ENCODE measurements around the gene CPPED1. TPM values are rescaled to one million over a fixed set of nuclear protein-coding genes. Genes with fewer than 3 reads are reported as not detected.
A peak's percentile ranks its signal among the peaks of the same experiment; 100 is the strongest.
"Not testable (repeated sequence)": the region's sequence is repeated elsewhere in the genome, so short reads cannot be mapped to it uniquely, and the experiment has no call there.

Gene CPPED1, protein sequence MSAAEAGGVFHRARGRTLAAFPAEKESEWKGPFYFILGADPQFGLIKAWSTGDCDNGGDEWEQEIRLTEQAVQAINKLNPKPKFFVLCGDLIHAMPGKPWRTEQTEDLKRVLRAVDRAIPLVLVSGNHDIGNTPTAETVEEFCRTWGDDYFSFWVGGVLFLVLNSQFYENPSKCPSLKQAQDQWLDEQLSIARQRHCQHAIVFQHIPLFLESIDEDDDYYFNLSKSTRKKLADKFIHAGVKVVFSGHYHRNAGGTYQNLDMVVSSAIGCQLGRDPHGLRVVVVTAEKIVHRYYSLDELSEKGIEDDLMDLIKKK
- total RNA-seq, result 22.7 TPM
- long read RNA-seq, full-length matches to known transcripts, result 79 of 101 reads
- long read RNA-seq, partial matches to known transcripts, result 6 of 101 reads
- long read RNA-seq, other reads (novel, unspliced or antisense), result 16 of 101 reads

DNA sequence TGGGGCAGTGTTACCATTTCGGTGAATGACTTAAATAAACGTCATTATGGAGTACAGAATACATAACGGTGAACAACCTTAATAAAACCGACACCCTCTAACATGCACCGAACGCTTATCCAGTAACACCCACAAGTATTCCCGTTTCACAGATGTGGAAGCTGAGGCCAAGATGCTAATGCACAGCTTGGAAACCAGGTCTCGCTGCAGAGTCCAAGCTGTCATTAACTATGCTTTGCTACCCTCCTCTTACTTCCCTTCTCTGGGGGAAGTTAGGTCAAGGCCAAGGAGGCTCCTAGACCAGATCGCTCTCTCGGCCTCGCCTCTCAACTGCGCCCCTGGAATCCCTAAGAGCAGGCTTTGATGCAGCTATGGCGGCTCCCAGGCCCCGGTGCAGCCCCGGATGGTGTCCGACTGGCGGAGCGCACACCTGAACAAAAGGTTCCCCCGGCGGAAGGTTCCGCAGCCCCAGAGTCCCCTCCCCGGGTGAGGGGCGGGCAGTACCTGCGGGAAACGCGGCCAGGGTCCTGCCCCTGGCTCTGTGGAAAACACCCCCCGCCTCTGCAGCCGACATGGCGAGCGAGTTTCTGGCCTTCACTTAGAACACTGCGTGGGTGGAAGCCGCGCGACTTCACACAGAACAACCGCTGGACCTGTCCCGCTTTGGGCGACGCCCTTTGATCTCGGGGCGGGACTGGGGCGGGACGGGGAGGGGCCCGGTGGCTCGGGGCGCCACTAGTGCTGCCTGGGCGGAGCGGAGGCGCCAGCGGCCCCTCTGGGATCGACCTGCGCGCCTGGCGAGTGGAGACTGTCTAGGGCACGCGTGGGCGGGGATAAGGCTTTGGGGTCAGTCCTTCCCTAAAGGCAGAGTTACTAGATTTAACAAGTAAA, at the start of gene CPPED1:
CPPED1 (minus strand) TSS at position 685 of the 891 bp plus-strand sequence; CDS start at position 574, 111 bp downstream.
- peak; percentile 97 for DNase-seq (ENCODE audit: low spot score)

GRCh38 chr16:12850186-12850585, 46.5 kb upstream of the CPPED1 start:
- no peak for DNase-seq (ENCODE audit: low spot score)

GRCh38 chr16:12846592-12846991, 42.9 kb upstream of the CPPED1 start:
- DNase-seq (ENCODE audit: low spot score), result no peak

DNA sequence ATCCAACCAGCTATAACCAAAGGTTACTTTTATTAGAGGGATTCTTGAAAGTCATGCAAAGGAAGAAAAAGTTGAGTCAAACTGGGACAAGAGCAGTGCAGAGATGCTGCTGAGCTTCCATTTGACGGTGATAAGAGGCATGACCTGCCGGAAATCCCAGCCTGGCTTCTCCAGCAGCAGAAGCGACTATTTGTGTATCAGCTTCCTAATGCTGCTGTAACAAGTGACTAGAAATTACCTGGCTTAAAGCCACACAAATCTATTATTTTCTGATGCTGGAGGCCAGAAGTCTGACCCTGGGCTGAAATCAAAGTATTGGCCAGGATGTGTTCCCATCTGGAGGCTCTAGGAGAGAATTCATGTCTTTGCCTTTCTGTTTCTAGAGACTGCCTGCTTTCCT, 41.6 kb upstream of the CPPED1 start:
- no peak for DNase-seq (ENCODE audit: low spot score)

DNA sequence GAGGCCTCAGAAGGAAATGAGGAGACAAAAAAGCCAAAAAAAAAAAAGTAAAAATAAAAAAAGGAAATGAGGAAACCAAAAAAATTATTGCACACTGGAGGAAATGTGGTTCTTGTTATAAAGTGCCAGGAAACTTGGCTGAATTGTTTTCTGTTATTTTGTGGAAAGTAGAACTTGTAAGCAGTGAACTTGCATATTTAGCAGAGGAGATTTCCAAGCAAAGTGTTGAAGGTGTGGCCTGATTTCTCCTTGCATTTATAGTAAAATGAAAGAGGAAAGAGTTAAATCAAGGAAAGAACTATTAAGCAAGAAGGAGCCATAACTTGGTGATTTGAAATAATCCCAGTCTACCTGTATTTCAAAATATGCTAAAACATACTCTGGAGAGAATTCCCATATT, 34.1 kb upstream of the CPPED1 start:
- DNase-seq (ENCODE audit: low spot score), result no peak

GRCh38 chr16:12837291-12837690, 33.6 kb upstream of the CPPED1 start:
- DNase-seq (ENCODE audit: low spot score), result no peak

DNA sequence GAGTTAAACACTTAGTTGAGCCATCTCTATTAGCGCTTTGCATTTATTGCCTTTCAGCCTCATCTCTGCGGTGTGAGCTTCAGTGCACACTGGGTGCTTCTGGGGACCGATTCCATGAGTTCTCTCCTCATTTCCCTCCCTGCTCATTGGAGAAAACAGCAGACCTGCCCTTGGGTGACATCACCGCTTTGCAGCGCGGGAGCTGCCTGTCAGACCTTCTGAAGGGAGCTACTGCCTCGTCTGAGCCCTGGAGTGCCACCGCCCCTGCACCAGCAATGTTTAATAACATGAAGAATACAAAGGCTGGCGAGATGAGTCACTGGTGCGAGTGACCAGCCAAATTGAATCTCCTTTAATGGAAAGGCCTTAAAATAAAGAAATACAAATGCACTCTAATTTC, 30.2 kb upstream of the CPPED1 start:
- no peak for DNase-seq (ENCODE audit: low spot score)

DNA sequence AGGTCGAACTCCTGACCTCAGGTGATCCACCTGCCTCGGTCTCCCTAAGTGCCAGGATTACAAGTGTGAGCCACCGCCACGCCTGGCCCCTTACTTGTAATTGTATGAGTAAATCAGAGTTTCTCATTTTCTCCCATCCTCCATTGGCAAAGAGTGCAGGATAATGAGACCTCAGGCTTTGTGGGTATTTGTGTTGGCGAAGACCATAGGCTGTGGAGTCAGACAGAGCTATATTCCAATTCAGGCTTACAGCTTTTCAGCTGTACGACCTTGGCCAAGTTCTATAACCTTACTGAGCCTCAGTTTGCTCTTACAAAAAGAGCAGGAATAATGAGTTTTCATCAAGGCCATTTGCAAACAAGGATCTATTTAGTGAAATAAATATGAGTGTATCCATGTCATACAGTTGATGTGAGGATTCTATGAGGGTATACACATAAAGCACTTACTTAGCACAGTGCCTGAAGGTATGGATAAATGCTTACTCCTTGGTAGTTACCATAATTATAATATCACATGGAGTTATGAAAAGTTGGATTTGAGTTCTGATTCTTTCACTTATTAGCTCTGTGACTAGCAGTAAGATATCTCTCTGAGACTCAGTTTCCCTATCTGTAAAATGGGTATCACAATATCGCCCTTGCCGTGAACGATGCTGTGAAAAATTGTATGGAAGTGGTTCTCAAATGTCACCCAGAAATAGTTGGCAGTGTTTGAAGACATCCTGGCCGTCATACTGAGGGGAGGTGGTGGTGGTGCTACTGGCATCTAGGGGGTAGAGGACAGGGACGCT, 25.6 kb upstream of the CPPED1 start:
- DNase-seq (ENCODE audit: low spot score), result no peak

- no peak for DNase-seq (ENCODE audit: low spot score)
Observed at GRCh38 chr16:12828206-12828605, 24.5 kb upstream of the CPPED1 start.

DNA sequence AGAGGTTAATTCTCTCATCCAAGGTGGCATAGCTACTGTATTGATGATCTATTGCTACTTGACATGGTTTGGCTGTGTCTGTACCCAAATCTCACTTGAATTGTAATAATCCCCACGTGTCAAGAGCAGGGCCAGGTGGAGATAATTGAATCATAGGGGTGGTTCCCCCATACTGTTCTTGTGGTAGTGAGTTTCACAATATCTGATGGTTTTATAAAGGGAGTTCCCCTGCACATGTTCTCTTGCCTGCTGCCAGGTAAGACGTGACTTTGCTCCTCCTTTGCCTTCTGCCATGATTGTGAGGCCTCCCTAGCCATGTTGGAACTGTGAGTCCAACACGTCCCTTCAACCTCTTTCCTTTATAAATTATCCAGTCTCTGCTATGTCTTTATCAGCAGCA, 22.9 kb upstream of the CPPED1 start:
- no peak for DNase-seq (ENCODE audit: low spot score)

DNA sequence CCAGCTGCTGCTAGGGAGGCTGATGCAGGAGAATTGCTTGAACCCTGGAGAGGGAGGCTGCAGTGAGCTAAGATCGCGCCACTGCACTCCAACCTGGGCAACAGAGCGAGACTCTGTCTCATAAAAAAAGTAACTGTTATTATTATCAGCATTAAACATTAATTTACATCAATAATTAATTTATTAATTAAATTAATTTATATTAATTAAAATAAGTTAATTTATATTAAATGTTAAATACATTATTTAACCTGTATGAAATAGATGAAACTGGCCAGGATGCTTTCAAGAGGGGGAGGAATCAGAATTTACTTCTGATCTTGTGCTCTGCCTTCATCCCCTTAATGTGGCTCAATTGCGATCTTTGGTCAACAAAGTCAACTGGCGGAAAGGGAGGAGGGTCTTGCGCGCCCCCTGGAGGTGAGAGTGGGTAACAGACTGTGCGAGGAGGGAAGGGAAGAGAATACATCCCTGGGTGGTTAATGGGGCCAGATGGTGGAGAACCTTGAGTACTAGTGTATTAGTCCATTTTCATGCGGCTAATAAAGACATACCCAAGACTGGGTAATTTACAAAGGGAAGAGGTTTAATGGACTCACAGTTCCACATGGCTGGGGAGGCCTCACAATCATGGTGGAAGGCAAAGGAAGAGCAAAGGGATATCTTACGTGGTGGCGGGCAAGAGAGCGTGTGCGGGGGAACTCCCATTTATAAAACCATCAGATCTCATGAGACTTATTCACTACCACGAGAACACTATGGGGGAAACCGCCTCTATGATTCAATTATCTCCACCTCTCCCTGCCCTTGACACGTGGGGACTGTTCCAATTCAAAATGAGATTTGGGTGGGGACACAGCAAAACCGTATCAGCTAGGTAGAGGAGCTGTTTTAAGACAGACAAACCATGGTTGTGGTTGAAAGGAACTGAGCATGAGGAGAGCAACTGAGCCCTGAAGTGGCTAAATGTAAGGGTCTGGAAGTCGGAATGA, 15.7 kb upstream of the CPPED1 start:
- no peak for DNase-seq (ENCODE audit: low spot score)

- DNase-seq (ENCODE audit: low spot score), result no peak
Observed at GRCh38 chr16:12818326-12818725, 14.6 kb upstream of the CPPED1 start.

DNA sequence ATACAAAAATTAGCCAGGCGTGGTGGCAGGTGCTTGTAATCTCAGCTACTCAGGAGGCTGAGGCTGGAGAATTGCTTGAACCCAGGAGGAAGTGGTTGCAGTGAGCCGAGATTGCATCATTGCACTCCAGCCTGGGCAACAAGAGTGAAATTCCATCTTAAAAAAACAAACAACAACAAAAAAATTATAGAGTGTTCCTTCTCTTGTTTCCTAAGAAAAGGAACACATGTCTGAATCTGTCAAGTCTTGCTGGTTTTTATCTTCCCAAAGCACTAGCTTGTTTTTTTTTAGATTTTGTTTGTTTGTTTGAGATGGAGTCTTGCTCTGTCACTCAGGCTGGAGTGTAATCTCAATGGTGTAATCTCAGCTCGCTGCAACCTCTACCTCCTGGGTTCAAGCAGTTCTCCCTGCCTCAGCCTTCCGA, 13.1 kb upstream of the CPPED1 start:
- DNase-seq (ENCODE audit: low spot score), result not testable (repeated sequence)

GRCh38 chr16:12815361-12815760, 11.7 kb upstream of the CPPED1 start:
- DNase-seq (ENCODE audit: low spot score), result no peak

DNA sequence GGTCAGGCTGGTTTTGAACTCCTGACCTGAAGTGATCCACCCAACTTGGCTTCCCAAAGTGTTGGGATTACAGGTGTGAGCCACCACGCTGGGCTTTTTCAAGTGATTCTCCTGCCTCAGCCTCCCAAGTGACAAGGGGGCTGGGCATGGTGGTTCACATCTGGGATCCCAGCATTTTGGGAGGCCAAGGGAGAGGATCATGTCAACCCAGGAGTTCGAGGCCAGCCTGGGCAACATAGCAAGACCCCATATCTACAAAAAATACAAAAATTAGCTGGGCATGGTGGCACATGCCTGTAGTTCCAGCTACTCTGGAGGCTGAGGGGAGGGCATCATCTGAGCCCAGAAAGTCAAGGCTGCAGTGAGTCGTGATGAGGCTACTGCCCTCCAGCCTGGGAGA, 10.0 kb upstream of the CPPED1 start:
- DNase-seq (ENCODE audit: low spot score), result not testable (repeated sequence)

DNA sequence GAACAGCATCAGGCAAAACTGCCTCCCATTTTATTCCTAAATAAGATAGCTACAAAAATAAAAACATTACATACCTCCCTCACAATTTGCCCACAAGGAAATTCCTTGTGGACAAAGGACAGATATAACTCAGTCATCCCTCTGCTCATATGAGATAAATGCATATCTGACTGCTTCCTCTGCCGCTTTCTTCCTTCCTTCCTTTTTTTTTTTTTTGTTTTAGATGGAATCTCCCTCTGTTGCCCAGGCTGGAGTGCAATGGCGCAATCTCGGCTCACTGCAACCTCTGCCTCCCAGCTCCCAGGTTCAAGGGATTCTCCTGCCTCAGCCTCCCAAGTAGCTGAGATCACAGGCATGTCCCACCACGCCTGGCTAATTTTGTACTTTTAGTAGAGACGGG, 9.6 kb upstream of the CPPED1 start:
- DNase-seq (ENCODE audit: low spot score), result not testable (repeated sequence)

DNA sequence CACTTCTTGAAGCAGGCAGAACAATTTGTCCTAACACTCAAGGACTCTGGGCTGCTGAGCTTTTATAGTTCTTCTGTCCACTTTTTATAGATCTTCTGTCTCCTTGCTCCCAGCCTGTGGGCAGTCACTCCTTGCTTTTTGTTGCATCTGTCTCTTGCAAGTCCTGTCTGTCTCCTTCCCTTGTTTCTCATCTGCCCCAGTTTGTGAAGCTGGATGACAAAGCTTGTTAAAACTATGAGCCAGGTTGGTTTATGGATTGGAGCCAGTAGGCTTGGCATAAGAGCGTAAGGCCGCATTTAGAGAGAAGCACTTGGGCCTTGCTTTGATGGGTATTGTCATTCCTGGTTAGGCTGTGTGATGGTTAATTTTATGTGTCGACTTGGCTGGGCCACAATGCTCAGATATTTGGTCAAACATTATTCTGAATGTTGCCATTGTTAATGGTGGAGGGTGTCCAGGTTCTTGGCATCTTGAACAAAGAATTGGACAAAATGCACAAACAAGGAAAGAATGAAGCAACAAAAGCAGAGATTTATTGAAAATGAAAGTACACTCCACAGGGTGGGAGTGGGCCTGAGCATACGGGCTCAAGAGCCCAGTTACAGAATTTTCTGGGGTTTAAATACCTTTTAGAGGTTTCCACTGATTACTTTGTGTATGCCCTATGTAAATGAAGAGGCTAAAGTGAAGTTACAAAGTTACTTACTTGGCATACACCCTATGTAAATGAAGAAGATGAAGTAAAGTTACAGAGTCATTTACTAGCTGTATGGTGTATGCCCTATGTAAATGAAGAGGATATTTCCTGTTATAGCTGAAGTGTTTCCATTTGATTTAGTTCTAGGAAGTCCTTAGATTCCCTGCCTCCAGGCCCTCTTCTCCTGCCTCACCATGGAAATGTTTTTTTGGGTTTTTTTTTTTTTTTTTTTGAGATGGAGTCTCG, 8.0 kb upstream of the CPPED1 start:
- no peak for DNase-seq (ENCODE audit: low spot score)

- no peak for DNase-seq (ENCODE audit: low spot score)
Observed at GRCh38 chr16:12805066-12805465, 1.4 kb upstream of the CPPED1 start.

- DNase-seq (ENCODE audit: low spot score), result no peak
Observed at GRCh38 chr16:12804395-12804794, 708 bp upstream of the CPPED1 start.
